Renal pelvis (tissue), 4 donors: ENCODE data around the gene ELAPOR1. TPM values are rescaled to one million over a fixed set of nuclear protein-coding genes. Genes with fewer than 3 reads are reported as not detected.
"Not testable (repeated sequence)": the region's sequence is repeated elsewhere in the genome, so short reads cannot be mapped to it uniquely, and the experiment has no call there.

Experiments used
- DNase-seq: peaks from one replicate; pipeline ENCODE4 v3.0.0-alpha.2; 2013
- polyA plus RNA-seq, 3 donors: library from polyadenylated mRNA; unstranded; fragments of 120-200 nt; gene quantifications; one replicate each; pipeline ENCODE4 v1.2.1, GENCODE V29; 2013; ENCODE audit not compliant: insufficient read length in 3 of 3

ELAPOR1 gene
- polyA plus RNA-seq, 3 donors, result 1.4 to 2.1 (median 2.1) TPM

DNA sequence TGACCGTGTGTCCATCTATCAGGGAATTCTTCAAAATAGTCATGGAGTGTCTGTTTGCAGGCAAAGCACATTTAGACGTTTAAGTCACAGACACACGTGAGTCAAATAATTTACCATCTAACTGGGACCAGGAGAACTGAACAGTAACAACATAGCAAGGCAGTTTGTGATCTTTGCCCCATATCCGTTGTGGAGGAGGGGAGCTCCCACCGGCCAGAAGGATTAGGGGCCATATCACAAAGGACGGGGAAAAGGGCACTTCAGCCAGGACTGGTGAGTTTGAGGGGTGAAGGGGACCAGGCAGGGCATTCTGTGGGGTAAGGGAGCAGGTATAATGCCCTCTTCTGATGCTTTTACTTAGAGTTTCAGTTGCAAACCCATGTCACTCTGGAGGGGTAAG is 22.9 kb downstream of the ELAPOR1 start:
- DNase-seq, result no peak

DNA sequence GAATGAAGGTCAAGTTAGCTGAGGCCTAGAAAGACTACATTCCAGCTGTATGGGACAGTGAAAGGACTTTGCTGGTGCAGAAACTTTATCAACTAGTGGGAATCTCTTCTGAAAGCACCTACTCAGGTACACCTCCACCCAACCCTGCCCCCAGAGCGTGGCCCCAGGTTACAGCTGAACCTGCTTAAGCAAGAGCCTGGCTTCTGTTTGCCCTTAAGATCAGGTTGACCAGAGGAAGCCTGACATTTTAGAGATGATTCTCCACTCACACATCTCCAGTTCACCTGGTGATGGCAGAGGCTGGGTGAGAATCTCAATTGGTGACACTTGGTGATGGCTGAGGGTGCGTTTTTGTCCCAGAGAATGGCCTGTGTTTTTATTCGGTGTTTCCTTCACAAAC is 24.0 kb downstream of the ELAPOR1 start:
- no peak for DNase-seq

DNA sequence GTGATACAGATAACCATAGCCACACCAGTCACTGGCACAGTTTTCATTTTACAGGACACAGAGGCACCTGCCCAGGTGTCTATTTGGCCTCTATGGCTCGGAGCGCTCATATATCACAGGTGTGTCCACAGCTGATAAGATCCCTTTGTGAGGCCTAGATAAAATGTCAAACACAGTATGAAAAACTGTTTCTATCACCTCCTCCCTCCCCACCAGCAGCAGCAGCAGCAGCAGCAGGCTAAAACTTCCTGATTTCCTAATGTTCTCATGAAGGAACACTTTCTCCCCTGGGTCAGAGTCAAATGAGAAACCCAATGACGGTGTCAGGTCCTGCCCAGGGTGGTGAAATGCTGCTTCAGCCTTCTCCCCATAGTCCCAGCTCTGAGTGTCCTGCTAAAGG is 24.4 kb downstream of the ELAPOR1 start:
- no peak for DNase-seq

DNA sequence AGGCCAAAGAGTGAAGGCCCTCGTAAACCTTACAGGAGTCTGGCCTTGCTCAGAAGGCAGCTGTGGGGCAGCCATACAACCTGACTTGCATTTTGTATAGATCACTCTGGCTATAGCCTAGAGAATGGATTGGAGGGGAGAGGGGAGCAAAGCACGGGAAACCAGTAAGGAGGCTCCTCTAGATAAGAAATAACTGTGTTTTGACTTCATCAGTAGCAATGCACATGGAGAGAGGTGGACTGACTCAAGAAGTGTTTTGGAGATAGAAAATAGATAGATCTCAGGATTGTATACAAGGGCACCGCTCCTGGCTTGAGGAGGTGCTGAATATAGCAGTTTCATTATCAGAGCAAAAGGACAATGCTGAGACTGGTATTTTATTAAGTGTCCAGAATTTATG is 26.5 kb downstream of the ELAPOR1 start:
- DNase-seq, result no peak

DNA sequence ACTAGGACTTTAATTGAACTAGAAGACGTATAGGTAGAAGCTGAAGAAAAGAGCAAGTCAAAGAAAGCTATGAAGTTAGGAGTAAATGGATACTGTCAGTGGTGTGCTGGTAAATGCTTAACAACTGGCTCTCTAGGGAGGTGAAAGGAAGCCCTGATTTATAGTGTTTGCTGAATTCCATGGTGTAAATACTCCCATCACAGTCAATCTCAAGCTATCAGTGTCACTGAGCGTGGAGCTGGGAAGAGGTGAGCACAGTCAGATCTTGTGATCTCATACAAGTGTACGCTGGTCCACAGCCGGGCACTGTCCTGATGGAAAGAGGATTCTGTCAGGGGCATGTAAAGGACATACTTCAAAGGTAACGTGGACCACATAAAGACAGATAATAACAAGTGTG is 28.3 kb downstream of the ELAPOR1 start:
- no peak for DNase-seq

DNA sequence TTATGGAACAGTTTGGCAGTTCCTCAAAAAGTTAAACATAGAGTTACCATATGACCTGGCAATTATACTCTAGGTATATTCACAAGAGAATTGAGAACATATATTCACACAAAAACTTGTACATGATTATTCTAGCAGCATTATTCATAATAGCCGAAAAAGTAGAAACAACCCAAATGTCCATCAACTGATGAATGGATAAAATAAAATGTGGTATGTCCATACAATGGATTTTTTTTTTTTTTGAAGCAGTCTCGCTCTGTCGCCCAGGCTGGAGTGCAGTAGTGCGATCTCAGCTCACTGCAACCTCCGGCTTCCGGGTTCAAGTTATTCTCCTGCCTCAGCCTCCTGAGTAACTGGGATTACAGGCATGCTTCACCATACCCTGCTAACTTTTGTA is 28.8 kb downstream of the ELAPOR1 start:
- DNase-seq, result not testable (repeated sequence)

DNA sequence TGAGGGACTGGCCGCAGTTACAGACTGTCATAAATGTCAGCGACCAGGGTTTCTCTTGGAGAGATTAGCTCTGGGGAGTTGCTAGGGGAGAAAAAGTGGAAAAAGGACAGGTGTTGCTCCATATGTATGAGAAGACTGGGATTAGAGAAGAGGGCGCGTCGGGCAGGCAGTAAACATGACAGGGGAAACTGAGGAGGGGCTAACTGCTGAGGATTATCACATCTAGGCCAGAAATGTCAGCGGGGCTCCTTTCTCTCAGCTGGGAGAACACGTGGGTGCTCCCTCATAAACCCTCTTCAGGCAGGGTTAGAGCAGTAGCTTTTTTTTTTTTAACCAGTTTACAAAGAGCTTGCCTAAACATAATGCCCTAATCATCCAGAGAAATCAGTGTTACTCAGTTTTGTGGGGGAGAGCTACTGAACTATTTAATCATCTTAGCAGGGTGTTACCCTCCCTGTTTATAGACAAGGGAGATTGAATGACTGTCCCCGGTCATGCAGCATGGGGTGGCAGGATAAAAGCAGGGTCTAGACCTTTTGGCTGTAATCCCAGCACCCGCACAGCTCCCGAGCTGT is 35.2 kb downstream of the ELAPOR1 start:
- DNase-seq, result no peak

DNA sequence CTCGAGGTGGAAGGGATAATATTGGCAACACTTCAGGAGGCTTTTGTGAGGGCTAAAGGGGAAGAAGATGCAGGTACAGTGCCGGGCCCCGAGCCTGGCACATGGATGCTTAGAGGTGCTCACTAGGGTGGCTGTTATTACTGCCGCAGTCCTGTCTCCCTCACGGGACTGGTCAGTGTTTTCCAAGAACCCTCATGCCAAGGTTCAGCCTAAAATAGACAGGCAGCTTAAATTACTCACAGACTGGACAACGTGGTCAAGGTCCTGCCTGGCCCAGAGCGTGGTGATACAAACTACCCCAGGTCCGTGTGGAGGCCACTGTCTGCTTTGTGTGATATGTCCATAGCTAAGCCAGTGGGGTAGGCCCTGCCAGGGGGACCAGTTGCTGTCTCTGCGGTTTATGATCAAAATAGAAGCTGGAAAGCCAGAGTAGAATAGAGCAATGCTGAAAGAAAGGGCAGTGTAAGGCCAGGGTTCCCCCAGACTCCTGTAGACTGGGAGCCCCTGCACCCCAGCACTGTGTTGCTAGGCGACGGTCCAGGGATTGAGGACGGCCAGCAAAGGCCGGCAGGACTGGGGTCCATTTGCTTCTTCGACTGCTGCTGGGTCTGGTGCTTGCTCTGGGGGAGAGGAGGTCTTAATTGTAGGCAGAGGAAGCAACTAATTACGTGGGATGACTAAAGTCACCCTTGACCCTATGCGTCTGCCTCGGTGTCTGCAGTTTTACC is 36.1 kb downstream of the ELAPOR1 start:
- no peak for DNase-seq

DNA sequence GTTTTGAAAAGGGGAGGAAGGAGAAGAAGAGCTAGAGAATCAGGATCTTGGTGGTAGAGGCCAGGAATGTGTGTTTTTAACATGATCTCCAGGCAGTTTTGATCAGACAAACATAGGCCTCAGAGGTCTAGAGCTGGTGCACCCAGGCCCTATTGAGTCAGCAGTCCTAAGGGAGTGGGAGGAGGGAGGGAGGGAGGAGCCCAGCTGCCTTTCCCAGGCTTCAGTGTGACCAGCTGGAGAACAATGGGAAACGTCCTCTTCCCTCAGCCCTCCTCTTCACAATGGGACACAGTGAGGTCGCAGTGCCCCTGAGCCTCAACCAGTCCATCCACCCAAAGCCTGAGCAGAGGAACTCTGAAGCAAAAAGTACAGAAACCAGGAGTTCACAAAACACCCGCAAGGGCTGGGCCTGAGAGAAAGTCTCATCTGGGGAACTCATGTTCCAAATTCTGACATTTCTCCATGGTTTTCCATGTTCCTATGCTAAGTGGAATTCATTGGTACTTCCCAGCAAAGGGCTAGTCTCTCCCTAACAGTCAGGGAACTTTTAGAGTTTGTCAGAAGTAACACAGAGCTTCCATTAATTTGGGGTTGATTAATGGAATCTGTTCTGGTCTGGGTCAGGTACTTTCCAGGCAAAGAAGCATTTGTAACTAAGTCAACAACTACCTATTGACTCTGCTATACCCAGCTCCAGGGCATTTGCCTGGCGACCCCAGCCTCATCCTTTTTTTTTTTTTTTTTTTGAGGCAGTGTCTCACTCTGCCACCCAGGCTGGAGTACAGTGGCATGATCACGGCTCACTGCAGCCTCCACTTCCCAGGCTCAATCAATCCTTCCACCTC is 37.5 kb downstream of the ELAPOR1 start:
- DNase-seq, result no peak

DNA sequence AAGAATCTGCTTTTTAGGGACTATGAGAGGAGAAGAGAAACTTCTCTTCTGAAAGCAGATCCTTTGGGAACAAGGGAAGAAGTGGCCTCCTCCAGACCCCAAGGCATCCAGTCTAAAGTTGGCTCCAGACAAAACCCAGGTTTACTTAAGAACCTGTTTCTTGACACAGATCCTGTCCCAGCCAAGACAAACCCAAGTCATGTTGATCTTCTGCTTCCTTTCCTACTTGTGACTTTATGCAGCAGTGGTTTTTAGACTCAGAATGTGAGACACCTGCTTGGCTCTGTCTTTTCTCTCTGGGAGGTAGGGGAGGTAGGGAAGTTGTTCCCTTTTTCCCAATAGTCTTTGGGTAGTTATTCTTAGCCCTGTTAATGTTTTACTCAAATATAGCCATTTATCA is 38.3 kb downstream of the ELAPOR1 start:
- no peak for DNase-seq

DNA sequence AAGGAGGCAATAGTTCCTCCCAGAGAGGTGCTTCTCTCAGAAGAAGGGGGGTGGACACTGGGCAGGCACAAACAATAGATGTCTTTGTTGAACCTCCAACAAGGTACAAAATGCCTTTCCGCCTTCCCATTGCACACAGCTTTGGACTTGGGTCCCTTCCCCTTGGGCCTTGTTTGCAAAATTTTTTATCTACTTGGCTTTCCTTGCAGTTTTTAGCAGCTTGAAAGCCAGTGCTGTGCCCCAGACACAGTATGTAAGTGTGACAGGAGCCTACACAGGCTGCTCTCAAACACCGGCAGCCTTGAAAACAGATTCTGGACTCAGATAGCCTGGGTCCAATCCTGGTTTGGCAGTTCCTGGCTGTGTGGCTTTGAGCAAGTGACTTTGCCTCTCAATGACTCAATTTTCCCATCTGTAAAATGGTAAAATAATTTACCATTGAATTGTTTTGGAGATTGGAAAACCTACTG is 43.0 kb downstream of the ELAPOR1 start:
- no peak for DNase-seq

DNA sequence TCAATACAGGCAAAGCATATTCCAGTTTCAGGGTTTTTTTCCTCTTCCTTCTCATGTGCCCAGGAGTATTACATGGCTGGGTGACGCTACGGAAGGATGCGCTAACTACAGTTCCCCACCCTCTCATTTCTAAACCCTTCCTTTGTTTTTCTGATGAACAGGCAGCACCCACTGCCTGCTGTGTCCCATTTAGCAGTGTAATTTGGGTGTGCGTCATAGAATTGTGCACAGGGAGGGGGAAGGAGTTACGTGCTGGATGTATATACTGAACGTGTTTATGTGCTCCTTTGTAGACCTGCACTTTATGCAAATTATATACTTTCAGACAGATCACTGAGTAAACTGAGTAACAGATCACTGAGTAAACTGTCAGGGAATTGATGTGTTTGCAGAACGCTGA is 44.5 kb downstream of the ELAPOR1 start:
- DNase-seq, result no peak

DNA sequence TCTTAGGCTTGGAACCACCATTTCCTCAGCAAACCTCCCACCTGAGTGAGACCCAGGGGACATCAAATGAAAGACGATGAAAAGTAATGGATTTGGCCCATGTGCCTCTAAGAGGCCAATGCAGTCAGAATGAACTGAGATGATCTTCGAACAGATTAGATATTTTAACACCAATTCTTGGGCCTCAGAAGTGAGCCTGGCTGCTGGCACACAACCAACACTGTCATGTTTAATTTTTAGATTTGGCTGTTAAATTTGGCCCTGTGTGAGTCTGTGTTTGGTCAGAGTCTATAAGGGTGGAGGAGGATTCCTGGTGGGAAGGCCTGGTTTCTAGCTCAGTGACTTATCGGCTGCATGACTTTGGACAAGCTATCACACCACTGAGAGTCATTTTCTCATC is 45.4 kb downstream of the ELAPOR1 start:
- no peak for DNase-seq

DNA sequence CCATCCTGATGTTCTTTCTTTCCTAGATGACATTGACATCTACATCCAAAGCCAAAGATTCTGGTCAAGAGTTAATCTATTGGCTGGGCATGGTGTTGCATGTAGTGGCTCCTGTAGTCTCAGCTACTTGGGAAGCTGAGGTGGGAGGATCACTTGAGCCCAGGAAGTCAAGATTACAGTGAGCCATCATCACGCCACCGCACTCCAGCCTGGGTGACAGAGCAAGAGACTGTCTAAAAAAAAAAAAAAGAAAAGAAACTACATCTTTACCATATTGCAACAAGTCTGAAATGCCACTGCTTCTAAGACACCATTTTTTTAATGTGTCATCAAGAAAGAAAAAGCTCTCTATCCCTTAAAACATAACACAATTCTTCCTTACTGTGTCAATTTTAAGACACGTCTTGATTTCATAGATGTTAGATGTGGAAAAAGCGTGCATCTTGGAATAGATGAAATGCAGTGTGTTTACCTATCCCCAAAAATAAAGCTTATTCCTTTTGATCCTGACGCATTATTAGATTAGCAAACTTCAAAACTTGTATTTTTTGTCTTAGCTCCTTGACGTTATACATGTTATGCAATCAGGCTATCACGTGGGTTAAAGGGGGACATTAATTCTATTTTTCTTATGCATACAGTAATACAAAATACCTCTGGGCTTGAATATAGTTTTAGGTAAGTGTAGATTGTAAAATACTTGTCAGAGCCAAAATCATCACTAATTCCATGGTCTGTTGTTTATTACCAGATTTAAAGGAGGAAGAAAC is 46.3 kb downstream of the ELAPOR1 start:
- no peak for DNase-seq

DNA sequence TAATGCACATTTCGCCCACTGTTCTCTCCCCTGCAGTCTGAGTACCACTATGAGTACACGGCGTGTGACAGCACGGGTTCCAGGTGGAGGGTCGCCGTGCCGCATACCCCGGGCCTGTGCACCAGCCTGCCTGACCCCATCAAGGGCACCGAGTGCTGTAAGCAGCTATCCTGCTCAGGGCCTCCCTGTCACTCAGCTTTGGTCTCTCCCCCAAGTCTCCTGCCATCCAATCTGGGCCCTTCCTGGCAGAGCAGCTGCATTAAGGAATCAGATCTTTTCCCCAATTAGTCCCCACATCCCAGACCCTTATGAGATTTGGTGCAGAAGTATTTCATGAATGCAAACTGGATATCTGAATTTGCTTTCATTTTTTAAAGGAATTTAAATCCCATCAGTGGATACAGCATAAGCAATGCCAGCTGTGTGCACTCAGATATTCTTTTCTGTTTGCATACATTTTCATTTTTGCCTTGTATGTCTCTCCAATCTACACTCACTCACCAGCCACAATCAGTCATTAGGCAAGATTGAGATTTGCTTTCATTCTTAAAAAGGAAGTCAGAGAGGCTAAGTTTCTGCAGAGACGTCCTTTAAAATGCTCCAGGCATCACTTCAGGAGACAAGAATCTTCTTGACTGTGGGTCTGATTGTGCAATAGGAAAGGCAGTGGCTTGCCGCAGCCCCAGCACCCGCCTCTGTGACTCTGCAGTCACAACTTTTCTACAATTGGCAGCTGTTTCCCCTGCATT is 48.1 kb downstream of the ELAPOR1 start:
- DNase-seq, result no peak

DNA sequence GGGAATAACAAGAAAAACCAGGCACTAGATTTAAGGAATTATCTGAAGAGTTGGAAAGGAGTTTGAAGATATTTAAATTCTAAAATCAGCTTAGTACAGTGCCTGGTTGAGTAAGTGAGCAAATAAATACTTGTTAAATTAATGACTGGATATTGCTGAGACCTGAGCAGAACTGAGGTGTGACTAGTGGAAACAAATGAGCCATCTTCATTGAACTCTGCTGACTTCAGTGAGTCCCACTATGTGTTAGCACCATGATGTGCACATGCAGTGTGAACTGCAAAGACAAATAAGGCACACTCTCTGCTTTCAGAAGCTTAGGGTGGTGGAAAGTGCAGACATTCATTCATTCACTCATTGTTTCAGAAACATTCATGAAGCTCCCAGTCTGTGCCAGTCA is 48.7 kb downstream of the ELAPOR1 start:
- DNase-seq, result no peak

DNA sequence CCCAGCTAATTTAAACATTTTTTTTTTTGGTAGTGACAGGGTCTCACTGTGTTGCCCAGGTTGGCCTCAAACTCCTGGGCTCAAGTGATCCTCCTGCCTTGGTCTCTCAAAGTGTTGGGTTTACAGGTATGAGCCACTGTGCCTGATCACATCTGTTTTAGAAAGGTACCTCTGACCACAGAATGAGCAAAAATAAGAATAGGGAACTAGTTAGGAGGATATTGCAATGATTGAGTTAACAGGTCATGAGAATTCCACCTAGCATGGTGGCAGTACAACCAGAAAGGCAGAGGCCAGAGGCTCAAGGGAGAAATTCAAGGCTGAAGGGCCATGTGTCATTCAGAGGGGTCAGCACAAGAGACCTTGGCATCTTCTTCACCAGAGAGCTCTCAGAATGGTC is 49.6 kb downstream of the ELAPOR1 start:
- no peak for DNase-seq
